ELF-1 (cell line): ENCODE measurements around the gene SOHLH1.
"Not testable (repeated sequence)": the region's sequence is repeated elsewhere in the genome, so short reads cannot be mapped to it uniquely, and the experiment has no call there.

Experiments used
- DNase-seq: peaks from one replicate; pipeline ENCODE4 v3.0.0-alpha.2; 2016; ENCODE audit warnings: low read depth, low spot score

Gene SOHLH1

DNA sequence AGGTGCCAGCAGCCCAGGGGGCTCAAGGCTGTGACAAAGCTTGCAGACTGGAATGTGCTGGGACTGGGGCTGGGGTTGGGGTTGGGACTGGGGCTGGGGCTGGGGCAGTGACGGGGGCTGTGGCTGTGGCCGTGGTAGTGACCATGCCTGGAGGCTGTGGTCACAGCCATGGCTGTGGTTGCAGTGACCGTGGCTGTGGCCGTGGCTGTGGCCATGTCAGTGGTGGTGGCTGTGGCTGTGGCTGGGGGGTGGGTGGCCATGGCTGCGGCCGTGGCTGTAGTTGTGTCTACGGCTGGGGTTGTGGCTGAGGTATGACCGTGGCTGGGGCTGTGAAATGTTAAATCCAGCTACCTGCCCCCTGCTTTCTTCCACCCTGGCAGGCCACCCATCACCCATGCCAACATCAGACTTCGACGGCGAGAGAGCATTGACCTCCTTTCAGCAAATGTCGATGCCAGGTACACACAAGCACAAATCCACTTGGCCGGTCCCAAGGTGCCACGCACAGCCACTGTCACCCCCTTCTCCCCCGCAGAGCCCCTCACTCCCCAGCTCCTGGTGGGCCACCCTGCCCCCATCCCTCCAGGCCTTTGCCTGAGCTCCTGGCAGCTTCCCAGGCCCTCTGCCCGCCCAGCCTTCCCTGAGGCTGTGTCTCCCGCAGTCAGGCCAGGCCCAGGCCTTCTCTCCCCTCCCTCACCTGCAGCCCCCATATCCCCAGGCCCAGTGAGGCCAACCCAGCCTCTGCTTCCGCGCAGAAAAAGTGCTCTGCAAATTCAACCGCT, 20.9 kb downstream of the SOHLH1 start:
- peak; percentile 38 for DNase-seq

DNA sequence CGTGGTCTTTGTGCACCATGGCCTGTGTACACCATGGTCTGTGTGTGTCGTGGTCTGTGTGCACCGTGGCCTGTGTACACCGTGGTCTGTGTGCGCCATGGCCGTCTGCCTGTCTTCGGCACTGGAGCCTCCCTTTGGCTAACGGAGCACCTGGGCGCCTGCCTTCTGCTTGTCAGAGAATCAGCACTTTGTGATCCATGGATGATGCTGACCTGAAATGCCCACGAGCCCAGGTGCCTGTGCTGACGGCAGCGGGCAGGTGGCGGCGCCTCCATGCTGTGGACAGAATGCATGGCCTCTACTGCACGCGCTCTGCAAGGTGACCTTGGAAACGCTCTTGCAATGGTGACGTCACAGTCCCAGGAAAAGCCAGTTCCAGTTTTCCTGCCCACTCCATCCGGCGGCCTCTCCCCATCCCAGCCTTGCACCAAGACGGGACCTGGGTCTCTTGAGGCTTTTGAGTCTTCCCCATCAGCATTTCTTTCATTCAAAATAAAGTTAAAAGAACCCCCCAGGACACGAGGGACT, 21.6 kb downstream of the SOHLH1 start:
- DNase-seq, result no peak

DNA sequence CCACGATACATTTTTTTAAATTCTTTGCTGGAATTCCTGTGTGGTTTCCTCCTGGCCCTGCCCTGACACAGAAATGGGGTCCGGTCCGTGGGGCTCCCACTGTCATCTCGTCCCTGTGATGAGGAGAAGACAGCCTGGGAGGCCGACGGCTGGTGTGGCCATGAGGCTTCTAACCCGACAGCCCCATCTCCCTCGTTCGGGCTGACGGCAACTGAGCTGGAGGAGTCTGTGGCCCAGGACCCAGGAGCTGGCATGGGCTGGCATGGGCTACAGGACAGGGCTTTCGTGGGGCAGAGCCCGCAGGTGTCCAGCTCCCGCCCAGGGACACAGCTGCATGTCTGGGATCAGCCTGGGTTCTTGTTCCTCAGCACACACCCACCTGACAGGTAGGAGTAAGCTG, 22.4 kb downstream of the SOHLH1 start:
- no peak for DNase-seq

DNA sequence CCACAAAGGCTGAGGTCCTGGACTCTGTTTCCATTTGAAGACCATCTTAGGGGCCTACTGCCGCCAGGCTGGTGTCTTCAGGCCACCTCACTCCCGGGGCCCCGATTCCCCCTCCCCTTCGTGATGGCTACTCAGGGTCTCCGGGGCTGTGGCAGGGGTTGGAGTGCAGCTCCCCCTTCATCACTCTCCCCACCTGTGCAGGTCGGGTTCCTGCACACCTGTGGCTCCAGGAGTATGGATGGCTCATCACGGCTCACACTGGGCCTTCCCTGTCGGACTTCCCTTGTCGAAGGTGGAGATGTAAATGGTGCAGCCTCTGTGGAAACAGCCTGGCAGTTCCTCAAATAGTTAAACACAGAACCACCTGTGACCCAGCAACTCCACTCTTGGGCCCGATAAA, 24.3 kb downstream of the SOHLH1 start:
- no peak for DNase-seq

DNA sequence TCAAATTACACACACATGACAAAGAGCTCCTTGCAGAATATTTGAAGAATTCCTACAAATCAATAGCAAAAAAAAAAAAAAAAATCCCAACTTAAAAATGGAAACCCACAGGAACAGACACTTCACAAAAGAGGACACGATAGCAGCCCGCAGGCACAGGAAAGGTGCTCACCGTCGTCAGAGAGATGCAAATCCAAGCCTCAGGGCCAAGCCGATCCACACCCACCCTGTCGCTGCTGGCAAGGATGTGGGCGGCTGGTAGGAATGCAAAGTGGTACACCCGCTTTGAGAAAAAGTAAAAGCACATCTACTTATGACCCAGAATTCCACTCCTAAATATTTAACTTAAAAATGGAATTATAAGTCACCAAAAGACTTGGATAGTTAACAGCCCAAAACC, 25.3 kb downstream of the SOHLH1 start:
- no peak for DNase-seq

DNA sequence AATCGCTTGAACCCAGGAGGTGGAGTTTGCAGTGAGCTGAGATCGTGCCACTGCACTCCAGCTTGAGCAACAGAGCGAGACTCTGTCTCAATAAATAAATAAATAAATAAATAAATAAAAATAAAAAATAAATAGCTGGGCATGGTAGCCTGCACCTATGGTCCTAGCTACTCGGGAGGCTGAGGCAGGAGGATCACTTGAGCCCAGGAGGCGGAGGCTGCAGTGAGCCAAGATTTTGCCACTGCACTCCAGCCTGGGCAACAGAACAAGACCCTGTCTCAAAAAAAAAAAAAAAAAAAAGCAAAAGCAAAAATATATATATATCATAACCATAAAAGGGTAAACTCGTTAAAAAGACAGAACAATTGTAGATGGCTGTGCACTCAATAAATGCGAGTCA, 26.5 kb downstream of the SOHLH1 start:
- not testable (repeated sequence) for DNase-seq

DNA sequence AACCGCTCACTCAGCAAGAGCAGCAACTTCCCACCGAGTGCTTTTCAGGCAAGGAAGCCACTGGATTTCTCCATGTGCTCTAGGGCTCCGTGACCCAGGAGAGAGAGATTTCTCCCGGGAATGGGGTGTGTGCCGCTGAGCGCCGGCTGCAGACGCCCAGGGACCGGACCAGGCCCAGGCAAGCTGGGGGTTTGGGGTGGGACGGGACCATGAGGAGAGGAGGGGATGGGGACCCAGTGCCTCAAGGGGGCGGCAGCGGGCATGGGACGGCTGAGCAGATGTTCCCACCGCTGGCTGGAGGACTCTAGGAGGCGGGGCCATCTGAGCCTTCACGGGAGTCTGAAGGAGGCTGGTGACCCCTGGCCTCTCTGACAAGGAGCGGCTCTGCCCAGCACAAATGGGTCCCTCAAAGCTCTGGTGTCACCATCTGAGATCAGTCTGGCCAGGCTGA, 27.7 kb downstream of the SOHLH1 start:
- peak; percentile 68 for DNase-seq

DNA sequence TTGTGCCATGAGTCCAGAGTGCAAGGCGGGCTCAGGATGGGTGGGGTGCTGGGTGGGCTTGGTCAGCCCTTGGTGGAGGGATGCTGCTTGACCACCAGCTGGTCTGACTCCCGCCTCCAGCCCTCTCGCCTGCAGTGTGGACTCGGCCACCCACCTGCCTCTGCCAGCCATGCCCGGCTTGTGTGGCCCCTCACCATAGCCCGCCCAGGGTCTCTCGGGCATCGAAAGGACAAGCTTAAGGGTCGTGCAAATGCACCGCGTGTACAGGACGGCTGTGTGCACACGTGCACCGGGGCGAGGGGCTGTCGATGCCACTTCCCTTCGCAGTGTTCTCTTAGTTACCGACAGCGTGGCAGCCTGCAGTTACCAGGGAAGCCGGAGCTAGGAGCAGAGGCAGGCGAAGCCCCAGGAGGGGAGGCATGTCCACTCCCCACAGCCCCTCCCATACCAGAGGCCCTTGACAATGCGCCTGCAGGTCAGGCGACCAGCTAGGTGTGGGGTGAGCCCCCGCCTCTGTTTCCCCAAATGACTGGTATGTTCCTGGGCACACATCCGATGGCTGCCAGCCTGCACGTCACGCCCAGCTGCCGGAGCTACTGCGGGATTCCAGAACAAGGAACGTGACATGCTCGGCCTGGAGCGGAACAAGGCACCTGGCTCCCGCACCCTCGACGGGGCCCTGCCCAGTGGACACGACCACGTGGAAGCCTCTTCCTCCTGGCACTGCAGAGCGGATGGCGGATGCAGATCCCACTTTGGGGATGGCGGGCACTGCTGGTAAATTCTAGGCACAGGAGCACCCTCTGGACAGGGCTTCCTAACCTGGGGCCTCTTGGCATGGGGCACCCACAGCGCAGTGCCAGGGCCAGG, 28.3 kb downstream of the SOHLH1 start:
- DNase-seq, result no peak

DNA sequence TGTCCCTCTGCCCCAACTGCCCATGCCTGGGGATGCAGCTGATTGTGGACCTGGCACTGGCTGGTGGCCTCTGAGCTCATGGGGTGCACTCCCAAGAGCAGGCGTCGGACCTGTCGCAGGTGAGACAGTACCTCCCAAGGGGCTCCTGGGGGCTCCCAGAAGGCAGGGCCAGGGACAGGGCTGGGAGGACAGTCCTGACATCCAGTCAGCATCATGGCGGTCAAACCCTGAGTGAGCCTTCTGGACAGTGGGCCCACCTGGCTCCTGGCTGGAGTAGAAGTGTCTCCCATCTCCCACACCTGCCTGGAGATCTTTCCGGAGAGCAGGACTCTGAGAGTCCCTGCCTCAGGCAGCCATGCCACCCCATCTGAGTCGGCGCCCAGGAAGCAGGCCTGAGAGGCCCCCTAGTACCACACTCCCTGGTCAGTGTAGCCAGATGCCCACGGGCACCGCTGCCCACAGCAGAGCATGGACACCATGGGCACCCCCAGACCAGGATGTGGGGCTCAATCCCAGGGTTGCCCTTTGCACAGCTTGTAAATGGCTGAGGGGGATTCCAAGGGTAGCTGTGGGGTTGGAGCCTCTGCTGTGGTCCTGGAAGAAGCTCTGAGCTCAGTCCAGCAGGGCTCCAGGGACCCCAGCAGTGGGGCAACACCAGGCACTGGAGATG, 29.5 kb downstream of the SOHLH1 start:
- DNase-seq, result no peak

DNA sequence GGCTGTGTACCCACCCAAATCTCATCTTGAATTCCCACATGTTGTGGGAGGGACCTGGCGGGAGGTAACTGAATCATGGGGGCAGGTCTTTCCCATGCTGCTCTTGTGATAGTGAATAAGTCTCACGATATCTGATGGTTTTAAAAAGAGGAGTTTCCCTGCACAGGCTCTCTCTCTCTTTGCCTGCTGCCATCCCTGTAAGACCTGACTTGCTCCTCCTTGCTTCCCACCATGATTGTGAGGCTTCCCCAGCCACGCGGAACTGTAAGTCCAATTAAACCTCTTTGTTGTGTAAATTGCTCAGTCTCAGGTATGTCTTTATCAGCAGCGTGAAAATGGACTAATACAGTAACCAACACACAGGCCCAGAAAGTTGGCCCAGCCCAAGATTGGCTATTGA, 30.3 kb downstream of the SOHLH1 start:
- DNase-seq, result not testable (repeated sequence)

DNA sequence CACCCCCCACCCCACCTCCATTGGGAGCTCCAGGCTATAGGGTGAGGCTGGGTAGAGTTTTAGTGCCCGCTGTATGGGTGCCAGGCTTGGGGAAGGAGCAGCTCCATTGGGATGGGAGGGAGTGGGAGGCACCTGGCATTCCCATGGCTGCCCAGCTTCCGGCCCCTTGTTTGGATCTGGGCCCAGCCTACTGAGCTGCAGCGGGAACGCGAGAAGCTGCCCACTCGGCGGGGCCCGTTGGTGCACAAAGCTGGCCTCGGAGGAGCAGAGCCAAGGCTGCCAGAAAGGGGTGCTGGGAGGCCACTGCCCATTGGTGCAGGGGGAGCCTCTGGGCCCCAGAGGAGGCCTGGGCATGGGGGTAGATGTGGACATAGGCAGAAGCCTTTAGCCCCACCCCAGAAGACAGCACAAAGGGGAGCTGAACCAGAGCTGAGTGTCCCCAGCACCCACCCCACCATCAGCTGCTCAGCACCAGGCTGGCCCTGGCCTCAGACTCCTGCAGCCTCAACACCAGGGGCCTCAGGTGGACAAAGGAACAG, 31.7 kb downstream of the SOHLH1 start:
- DNase-seq, result no peak

DNA sequence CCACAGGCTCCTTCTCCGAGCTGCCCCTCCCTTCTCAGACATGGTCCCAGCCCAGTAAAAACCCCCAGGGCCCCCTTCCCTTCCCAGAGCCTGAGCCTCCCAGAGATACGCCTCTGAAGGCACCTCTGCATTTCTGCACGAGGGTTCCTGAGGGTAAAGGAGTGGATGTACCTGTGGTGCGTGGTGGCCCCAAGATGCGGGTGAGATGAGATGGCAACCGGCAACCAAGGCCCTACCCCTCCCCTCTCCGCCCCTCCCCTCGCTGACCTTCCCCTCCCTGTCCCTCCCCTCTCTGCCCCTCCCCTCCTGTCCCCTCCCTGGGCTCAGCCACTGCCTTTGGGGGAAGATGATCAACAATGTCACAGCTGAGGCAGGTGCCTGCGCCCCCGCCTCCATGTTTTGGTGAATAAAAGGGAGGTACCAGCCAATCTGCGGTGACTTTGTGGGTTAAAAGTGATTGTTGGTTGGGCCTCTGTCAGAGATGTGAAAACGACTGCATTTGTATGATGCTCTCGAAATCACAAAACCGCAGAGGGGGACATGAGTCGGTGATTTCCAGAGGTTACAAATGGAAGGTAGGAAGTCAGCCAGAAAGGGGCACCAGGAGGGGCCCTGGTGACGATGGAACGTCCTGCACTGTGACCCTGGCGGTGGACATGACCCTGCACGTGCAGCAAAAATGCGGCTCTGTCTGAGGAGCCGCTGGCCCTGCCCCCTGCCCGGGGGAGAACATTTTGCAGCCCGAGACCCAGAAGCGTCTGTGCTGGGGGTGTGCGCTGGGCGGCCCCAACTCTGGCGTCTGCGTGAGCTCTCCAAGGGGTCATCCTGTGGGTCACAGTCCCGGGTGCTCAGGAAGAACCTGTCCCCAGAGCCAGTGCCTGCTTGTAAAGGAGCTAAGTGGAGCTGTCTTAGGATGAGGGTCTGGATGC, 32.5 kb downstream of the SOHLH1 start:
- DNase-seq, result no peak

DNA sequence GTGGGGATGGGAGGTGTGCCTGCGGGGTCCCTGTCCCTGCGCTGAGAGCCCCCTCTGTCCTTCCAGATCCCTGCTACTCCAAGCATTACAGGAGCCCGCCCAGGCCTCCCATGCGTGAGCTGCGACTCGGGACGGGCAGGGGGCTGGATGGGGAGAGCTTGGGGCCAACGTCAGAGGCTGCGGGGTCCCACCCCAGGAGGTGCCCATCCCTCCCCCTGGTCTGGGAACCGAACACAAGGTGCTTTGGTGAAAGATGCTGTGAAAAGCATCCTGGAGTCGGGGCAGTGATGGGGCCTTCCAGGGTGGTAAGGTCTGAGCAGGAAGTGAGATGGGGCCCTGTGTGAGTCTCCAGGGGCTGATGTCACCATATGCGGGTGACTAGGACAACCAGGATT, 33.5 kb downstream of the SOHLH1 start:
- DNase-seq, result no peak

DNA sequence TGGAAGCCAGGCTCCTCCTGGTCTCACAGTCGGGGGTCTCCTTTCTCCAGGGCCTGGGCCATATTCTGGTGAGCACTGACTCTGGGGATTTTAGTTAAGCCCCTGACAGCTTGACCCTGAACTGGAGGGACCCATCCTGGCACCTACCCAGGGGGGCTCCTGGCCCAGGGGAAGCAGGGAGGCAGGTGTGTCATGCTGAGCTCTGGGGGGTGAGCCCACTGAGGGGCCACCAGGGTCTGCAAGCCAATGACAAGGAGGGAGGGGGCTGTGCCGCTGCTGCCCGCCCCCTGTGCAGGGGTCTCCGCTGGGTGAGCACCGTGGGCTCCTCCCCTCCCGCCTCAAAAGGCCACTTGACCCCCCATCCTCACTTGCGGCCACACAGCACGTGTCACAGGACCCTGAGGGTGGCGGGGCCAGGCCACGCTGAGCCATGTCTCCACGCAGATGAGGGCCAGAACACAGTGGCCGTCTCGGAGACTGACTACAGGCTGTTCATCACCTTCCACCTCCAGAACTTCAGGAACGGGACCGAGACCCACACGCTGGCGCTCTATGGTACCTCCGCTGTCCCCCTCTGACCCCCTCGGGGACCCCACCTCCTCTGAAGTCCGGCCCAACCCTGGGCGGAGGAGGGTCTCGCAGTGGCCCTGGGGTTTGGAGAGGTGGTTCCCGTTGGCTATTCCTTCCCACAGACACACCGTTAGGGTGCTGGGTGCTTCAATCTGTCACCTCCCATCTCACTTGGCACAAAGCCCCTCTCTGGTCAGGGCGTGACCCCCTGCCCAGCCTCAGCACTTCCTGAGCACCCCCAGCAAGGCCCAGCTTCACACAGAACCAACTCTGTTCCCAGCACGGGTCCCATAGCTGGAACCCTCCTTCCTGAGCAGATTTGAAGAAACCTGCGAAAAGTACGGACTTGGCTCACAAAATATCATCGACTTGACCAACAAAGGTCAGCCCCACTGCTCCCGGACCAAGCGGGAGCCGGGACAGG, 34.2 kb downstream of the SOHLH1 start:
- DNase-seq, result no peak

DNA sequence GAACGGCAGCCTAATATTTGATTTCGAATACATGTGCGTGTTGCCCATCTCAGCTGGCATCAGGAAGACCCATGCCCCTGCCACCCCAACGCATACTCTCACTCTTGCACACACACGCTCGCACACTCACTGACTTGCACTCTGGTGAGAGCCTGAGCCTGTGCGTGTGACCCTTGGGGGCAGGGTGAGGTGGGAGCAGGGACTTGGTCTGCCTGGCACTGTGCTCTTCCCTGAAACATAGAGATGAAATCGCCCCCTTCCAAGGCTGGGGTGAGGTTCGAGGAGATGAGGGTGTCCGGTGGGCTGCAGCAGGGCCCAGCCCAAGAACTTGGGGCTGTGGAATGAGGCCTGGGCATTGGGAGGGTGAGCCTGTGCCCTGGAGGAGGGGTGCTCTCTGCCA, 35.0 kb downstream of the SOHLH1 start:
- DNase-seq, result no peak

DNA sequence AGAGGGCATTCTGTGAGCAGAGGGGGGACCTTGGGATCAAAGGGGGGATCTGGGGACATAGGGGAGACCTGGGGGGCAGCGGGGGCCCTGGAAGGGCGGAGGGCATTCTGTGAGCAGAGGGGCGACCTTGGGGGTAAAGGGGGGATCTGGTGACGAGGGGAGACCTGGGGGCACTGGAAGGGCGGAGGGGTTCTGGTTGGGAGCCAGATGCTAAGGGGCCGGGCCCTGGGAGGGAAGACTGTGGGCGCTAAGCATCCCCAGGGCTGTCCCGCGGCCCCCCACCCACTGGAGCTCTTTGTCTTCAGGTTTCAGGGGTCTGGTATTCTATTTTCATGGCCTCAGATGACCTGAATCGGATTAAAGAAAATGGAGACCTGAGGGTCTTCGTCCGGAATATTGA, 35.4 kb downstream of the SOHLH1 start:
- no peak for DNase-seq

DNA sequence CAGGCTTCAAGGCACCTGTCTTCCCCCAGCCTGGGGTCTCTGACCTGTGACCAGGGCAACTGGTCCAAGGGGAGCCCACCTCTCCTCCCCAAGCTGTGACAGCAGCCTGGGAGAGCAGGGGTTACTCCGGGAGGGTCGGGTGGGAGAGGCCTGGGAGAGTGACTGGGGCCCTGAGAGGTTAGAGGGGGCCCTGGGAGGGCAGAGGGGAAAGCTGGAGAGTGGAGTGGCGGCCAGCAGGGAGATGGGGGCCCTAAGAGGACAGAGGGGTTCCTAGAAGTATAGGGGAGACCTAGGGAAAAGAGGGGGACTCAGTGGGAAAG, 35.9 kb downstream of the SOHLH1 start:
- no peak for DNase-seq

DNA sequence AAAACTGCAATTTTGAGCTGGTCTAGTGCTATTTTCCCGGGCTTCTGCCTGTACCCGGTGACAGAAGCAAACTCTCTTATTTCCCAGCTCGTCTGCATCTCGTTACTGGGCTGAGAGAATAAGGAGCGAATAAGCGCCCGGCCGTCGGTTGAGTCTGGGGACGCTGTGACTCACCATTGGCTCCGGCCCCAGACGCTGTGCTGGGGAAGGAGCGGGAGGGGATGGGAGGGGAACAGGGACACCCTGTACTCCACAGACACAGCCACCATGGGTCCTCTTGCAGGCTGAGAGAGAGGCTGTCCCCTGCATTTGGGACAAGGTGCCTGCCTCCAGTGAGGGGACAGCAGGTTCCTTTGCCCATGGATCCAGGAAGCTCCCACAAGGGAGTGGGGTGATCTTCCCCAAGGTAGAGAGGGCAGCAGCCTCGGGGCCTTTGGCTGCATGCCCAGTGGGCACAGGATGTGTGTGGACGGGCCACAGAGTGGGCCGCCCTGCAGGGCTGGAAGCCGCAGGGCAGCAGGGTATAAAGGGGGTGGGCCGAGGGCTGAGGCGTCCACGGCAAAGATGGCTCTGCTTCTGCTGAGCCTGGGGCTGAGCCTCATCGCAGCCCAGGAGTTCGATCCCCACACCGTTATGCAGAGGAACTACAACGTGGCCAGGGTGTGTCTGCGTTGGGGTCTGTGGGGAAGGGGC, 36.4 kb downstream of the SOHLH1 start, which contains the start of gene LCN9:
Gene LCN9 (plus strand): TSS at position 552 of the 693 bp plus-strand sequence. CDS start 13 bp downstream, at position 565.
- DNase-seq, result peak; percentile 42
